WTC11 (cell line): Measurements from ENCODE around the gene RFX7.

Experiments
- ETV6 ChIP-seq: sonication (generic); formaldehyde crosslinking; IDR thresholded peaks from 2 replicates; pipeline ENCODE4 v1.8.1; 2022; ENCODE audit warnings: mild to moderate bottlenecking, missing genetic modification reagents
- GABPB1 ChIP-seq: sonication (generic); formaldehyde crosslinking; IDR thresholded peaks from 2 replicates; pipeline ENCODE4 v1.8.1; 2023; ENCODE audit warnings: mild to moderate bottlenecking, missing genetic modification reagents
- ZNF416 ChIP-seq: fragments of 250-450 bp; sonication (Bioruptor Pico); IDR thresholded peaks from 2 replicates; pipeline ENCODE4 v1.9.0; 2021; ENCODE audit warnings: mild to moderate bottlenecking, inconsistent platforms
- TF ChIP-seq, protein P1 (sequence below): fragments of 200-600 bp; IDR thresholded peaks from 2 replicates; pipeline ENCODE4 v1.8.0; 2022; ENCODE audit warnings: antibody characterized with exemption
- TF ChIP-seq, protein P2 (sequence below): sonication (generic); formaldehyde crosslinking; IDR thresholded peaks from 2 replicates; pipeline ENCODE4 v1.8.1; 2023; ENCODE audit warnings: mild to moderate bottlenecking, missing genetic modification reagents
- TF ChIP-seq, protein P3 (sequence below): sonication (generic); formaldehyde crosslinking; IDR thresholded peaks from 2 replicates; pipeline ENCODE4 v1.8.0; 2022; ENCODE audit warnings: mild to moderate bottlenecking, missing genetic modification reagents
- TF ChIP-seq, protein P4 (sequence below): sonication (generic); formaldehyde crosslinking; IDR thresholded peaks from 2 replicates; pipeline ENCODE4 v1.8.0; 2022; ENCODE audit warnings: mild to moderate bottlenecking, missing genetic modification reagents

DNA sequence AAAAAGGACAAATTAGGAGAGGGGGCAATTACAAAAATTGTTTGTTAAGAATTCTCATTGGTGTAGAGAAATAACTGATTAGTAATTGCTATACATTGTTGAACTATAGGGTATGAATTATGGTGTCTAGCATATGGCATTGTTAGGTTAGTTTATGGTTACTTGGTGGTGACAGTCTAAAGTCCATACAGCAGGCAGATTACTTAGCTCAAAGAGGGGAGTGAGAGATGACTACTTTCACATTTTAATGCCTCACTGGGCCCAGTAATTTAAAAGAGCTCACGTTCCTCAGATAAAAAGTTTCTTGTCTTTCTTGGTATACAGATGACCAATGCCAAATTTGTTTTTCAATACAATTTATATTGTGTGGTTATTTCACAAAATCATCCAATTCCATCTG, 137.8 kb downstream of the RFX7 start:
- TF ChIP-seq ETV6 (CRISPR knock-in tag) (no peak), GABPB1 (no peak), ZNF416 (CRISPR knock-in tag) (no peak)
- TF ChIP-seq, protein P1, sequence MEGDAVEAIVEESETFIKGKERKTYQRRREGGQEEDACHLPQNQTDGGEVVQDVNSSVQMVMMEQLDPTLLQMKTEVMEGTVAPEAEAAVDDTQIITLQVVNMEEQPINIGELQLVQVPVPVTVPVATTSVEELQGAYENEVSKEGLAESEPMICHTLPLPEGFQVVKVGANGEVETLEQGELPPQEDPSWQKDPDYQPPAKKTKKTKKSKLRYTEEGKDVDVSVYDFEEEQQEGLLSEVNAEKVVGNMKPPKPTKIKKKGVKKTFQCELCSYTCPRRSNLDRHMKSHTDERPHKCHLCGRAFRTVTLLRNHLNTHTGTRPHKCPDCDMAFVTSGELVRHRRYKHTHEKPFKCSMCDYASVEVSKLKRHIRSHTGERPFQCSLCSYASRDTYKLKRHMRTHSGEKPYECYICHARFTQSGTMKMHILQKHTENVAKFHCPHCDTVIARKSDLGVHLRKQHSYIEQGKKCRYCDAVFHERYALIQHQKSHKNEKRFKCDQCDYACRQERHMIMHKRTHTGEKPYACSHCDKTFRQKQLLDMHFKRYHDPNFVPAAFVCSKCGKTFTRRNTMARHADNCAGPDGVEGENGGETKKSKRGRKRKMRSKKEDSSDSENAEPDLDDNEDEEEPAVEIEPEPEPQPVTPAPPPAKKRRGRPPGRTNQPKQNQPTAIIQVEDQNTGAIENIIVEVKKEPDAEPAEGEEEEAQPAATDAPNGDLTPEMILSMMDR: no peak
- TF ChIP-seq, protein P2, sequence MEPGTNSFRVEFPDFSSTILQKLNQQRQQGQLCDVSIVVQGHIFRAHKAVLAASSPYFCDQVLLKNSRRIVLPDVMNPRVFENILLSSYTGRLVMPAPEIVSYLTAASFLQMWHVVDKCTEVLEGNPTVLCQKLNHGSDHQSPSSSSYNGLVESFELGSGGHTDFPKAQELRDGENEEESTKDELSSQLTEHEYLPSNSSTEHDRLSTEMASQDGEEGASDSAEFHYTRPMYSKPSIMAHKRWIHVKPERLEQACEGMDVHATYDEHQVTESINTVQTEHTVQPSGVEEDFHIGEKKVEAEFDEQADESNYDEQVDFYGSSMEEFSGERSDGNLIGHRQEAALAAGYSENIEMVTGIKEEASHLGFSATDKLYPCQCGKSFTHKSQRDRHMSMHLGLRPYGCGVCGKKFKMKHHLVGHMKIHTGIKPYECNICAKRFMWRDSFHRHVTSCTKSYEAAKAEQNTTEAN (CRISPR knock-in tag): no peak
- TF ChIP-seq, protein P3, sequence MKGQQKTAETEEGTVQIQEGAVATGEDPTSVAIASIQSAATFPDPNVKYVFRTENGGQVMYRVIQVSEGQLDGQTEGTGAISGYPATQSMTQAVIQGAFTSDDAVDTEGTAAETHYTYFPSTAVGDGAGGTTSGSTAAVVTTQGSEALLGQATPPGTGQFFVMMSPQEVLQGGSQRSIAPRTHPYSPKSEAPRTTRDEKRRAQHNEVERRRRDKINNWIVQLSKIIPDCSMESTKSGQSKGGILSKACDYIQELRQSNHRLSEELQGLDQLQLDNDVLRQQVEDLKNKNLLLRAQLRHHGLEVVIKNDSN (CRISPR knock-in tag): no peak
- TF ChIP-seq, protein P4, sequence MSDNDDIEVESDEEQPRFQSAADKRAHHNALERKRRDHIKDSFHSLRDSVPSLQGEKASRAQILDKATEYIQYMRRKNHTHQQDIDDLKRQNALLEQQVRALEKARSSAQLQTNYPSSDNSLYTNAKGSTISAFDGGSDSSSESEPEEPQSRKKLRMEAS: no peak
